Gastrocnemius medialis (tissue), 4 donors: Measurements from ENCODE around the gene VAX1. TPM values are rescaled to one million over a fixed set of nuclear protein-coding genes. Genes with fewer than 3 reads are reported as not detected.

Experiments
- ATAC-seq, 2 donors: fragments of 150-250 bp; one replicate each; pipeline ENCODE4 v1.9.1; 2016
- DNase-seq, 2 donors: peaks; one replicate each; pipeline ENCODE4 v3.0.0-alpha.2; 2019
- H3K27ac ChIP-seq, 4 donors: fragments of 200-600 bp; sonication (generic); 1 replicate in 1 of 4; 2 replicates in 3 of 4; pipeline ENCODE4 v1.5.1; 2016 to 2018; ENCODE audit warnings: mild to moderate bottlenecking in 2 of 4, moderate library complexity in 1 of 4
- H3K27me3 ChIP-seq, 3 donors: fragments of 200-600 bp; sonication (generic) in 2 of 3; 1 replicate in 1 of 3; 2 replicates in 2 of 3; pipeline versions ENCODE4 v1.5.1 to v1.6.0; 2016 to 2019; ENCODE audit warnings: mild to moderate bottlenecking in 1 of 3, moderate library complexity in 1 of 3
- H3K36me3 ChIP-seq, 2 donors: fragments of 200-600 bp; sonication (generic) in 1 of 2; one replicate each; pipeline ENCODE4 v1.5.1; 2017 to 2018
- H3K4me1 ChIP-seq, 2 donors: fragments of 200-600 bp; sonication (generic) in 1 of 2; one replicate each; pipeline ENCODE4 v1.5.1; 2016 to 2017; ENCODE audit warnings: mild to moderate bottlenecking in 2 of 2
- H3K4me3 ChIP-seq, 4 donors: fragments of 200-600 bp; sonication (generic) in 3 of 4; 1 replicate in 1 of 4; 2 replicates in 3 of 4; pipeline ENCODE4 v1.5.1; 2016 to 2019; ENCODE audit warnings: mild to moderate bottlenecking in 2 of 4
- H3K9me3 ChIP-seq, 3 donors: fragments of 200-600 bp; sonication (generic) in 2 of 3; 1 replicate in 1 of 3; 2 replicates in 2 of 3; pipeline ENCODE4 v1.5.1; 2016 to 2019
- CTCF ChIP-seq, 5 experiments: fragments of 450-650 bp in 3 of 5; fragments of 200-600 bp in 2 of 5; sonication (generic) in 2 of 5; IDR thresholded peaks in 4 of 5; conservative IDR thresholded peaks in 1 of 5; 1 replicate in 4 of 5; 2 replicates in 1 of 5; pipeline ENCODE4 v1.5.1; 2016 to 2019; ENCODE audit warnings: antibody characterized with exemption in 5 of 5, mild to moderate bottlenecking in 3 of 5, moderate library complexity in 3 of 5
- POLR2A ChIP-seq, 2 donors: fragments of 450-650 bp; IDR thresholded peaks; one replicate each; pipeline ENCODE4 v1.6.1; 2017; ENCODE audit warnings: antibody characterized with exemption in 2 of 2, mild to moderate bottlenecking in 2 of 2, moderate library complexity in 2 of 2
- in situ Hi-C, 4 donors: fragments of 200-750 bp; cut with MboI; loops; one replicate each; pipeline versions ENCODE4 v1.15.0 to v1.8.0; 2017; ENCODE audit warnings: low sequenced_read_pairs in 4 of 4
- intact Hi-C: fragments of 100-400 bp; cut with DNase I; formaldehyde crosslinking; loops from one replicate; pipeline ENCODE4 v1.15.1; 2023; ENCODE audit warnings: low total_unique reads
- total RNA-seq, 4 donors: library from RNA; depleted of rRNA; stranded (reverse); fragments of >200 nt; gene quantifications; one replicate each; pipeline versions ENCODE4 v1.1.0 to v1.2.3, GENCODE V29; 2016

Gene VAX1
- total RNA-seq, 4 donors from 2014 or later = not detected

DNA sequence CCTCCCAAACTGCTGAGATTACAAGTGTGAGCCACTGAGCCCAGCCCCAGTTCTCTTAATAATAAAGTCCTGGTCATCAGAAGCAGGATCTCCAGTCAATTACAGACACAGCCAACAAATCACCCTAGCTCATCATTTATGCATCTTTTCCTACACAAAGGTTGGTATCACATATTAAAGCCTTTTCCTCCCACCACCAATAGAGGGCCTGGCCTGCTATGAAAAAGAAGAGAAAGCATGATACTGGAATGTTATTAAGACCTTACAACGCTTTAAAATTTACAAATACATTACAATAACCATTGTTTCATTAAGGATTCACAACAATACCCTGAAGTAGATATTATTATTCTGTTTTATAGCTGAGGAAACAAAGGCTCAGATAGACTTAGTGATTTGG lies 25.9 kb downstream of the VAX1 start:
- in situ Hi-C loops = no loop called here
- no peak for TF ChIP-seq POLR2A (IDR thresholded peaks at IDR 0.05)
- TF ChIP-seq CTCF (IDR thresholded peaks at IDR 0.05 in 4 of 5, conservative IDR thresholded peaks at IDR 0.05 in 1 of 5) = no peak
- H3K27me3 ChIP-seq = peaks cover 0 to 5% (median 0%) of the 10 kb centered on the region in 3 donors

GRCh38 chr10:117107238-117107637 lies 30.8 kb downstream of the VAX1 start:
- TF ChIP-seq CTCF (IDR thresholded peaks at IDR 0.05 in 4 of 5, conservative IDR thresholded peaks at IDR 0.05 in 1 of 5) (no peak), POLR2A (IDR thresholded peaks at IDR 0.05) (no peak)
- H3K4me1 ChIP-seq = no peaks in the 10 kb centered on the region
- intact Hi-C loops = no loop called here
- no peak for DNase-seq
- H3K36me3 ChIP-seq = no peaks in the 10 kb centered on the region
- in situ Hi-C loops = no loop called here
- no peaks in the 10 kb centered on the region for H3K9me3 ChIP-seq
- H3K27me3 ChIP-seq = no peaks in the 10 kb centered on the region
- H3K4me3 ChIP-seq = no peak overlapping the region
- ATAC-seq = no peak
- H3K27ac ChIP-seq = no peak overlapping the region

More for the DNA sequence above, 25.9 kb downstream of the VAX1 start:
- no peak overlapping the region for H3K4me3 ChIP-seq
- intact Hi-C loops = no loop called here
- DNase-seq = no peak
- H3K4me1 ChIP-seq = no peaks in the 10 kb centered on the region
- ATAC-seq = no peak
- no peaks in the 10 kb centered on the region for H3K9me3 ChIP-seq
- H3K36me3 ChIP-seq = no peaks in the 10 kb centered on the region
- no peak overlapping the region for H3K27ac ChIP-seq

GRCh38 chr10:117096599-117097201 lies 41.4 kb downstream of the VAX1 start:
- no peak for DNase-seq
- H3K27me3 ChIP-seq = no peaks in the 10 kb centered on the region
- H3K4me1 ChIP-seq = no peaks in the 10 kb centered on the region
- ATAC-seq = no peak
- H3K27ac ChIP-seq = no peak overlapping the region
- intact Hi-C loops = no loop called here
- H3K9me3 ChIP-seq = no peaks in the 10 kb centered on the region
- no peak overlapping the region for H3K4me3 ChIP-seq
- no peak for TF ChIP-seq CTCF (IDR thresholded peaks at IDR 0.05 in 4 of 5, conservative IDR thresholded peaks at IDR 0.05 in 1 of 5)
- TF ChIP-seq POLR2A (IDR thresholded peaks at IDR 0.05) = no peak
- in situ Hi-C loops = no loop called here
- H3K36me3 ChIP-seq = no peaks in the 10 kb centered on the region

GRCh38 chr10:117094856-117095255 lies 43.2 kb downstream of the VAX1 start:
- intact Hi-C loops = no loop called here
- DNase-seq (no peak), ATAC-seq (no peak)
- no peaks in the 10 kb centered on the region for H3K9me3 ChIP-seq
- no peak overlapping the region for H3K4me3 ChIP-seq
- no peak overlapping the region for H3K27ac ChIP-seq
- H3K36me3 ChIP-seq = no peaks in the 10 kb centered on the region
- no peaks in the 10 kb centered on the region for H3K27me3 ChIP-seq
- no peaks in the 10 kb centered on the region for H3K4me1 ChIP-seq
- in situ Hi-C loops = no loop called here
- TF ChIP-seq CTCF (IDR thresholded peaks at IDR 0.05 in 4 of 5, conservative IDR thresholded peaks at IDR 0.05 in 1 of 5) (no peak), POLR2A (IDR thresholded peaks at IDR 0.05) (no peak)

DNA sequence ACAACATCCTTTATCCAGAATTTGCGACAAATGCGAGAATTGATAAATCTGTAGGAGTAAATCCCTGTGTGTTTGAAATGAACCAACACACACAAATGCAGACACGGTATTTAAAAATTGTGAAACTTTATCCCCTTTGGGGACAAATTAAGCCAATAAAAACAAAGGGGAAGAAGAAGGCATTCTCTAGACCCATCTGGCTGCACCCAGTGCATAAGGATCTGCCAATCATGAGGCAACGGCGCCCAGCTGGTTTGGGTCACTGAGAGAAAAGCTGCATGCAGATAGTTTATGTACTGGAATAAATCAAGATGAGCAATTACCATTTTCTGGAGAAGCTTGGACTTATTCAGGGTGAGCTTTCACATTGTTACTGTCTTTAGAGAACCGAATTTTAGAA lies 45.7 kb downstream of the VAX1 start:
- no peaks in the 10 kb centered on the region for H3K36me3 ChIP-seq
- no peaks in the 10 kb centered on the region for H3K9me3 ChIP-seq
- DNase-seq (no peak), ATAC-seq (no peak)
- TF ChIP-seq POLR2A (IDR thresholded peaks at IDR 0.05) (no peak), CTCF (IDR thresholded peaks at IDR 0.05 in 4 of 5, conservative IDR thresholded peaks at IDR 0.05 in 1 of 5) (no peak)
- intact Hi-C loops (no loop called here), in situ Hi-C loops (no loop called here)
- no peaks in the 10 kb centered on the region for H3K4me1 ChIP-seq
- no peak overlapping the region for H3K27ac ChIP-seq
- H3K4me3 ChIP-seq = no peak overlapping the region
- H3K27me3 ChIP-seq = no peaks in the 10 kb centered on the region
